ENCODE data around the gene BHLHE40. TPM values are rescaled to one million over a fixed set of nuclear protein-coding genes. Genes with fewer than 3 reads are reported as not detected.
"Not testable (repeated sequence)": the region's sequence is repeated elsewhere in the genome, so short reads cannot be mapped to it uniquely, and the experiment has no call there.

Gene BHLHE40
- total and polyA plus RNA-seq, 4 donors: 28.5 to 204 (median 88.4) TPM

DNA sequence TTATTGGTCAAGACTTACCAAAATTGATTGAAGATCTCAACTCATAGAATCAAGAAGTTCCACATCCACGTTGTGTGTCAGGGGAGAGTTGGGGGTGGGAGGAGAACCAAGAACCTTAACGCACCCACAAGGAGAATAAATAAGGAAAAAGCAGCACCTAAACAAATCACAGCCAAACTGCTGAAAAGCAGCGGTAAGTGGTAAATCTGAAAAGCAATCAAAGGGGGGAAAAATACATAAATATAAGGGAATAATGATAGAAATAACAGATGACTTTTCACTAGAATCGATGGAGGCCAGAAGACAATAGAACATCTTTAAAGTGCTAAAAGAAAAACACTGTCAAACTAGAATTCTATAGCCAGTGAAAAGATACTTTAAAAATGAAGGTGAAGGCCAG is 20.1 kb upstream of the BHLHE40 start:
- no peak overlapping the region for H3K4me3 ChIP-seq
- TF ChIP-seq, protein P1, sequence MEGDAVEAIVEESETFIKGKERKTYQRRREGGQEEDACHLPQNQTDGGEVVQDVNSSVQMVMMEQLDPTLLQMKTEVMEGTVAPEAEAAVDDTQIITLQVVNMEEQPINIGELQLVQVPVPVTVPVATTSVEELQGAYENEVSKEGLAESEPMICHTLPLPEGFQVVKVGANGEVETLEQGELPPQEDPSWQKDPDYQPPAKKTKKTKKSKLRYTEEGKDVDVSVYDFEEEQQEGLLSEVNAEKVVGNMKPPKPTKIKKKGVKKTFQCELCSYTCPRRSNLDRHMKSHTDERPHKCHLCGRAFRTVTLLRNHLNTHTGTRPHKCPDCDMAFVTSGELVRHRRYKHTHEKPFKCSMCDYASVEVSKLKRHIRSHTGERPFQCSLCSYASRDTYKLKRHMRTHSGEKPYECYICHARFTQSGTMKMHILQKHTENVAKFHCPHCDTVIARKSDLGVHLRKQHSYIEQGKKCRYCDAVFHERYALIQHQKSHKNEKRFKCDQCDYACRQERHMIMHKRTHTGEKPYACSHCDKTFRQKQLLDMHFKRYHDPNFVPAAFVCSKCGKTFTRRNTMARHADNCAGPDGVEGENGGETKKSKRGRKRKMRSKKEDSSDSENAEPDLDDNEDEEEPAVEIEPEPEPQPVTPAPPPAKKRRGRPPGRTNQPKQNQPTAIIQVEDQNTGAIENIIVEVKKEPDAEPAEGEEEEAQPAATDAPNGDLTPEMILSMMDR (IDR thresholded peaks at IDR 0.05; ENCODE audit: control extremely low read depth, extremely low read depth): no peak

DNA sequence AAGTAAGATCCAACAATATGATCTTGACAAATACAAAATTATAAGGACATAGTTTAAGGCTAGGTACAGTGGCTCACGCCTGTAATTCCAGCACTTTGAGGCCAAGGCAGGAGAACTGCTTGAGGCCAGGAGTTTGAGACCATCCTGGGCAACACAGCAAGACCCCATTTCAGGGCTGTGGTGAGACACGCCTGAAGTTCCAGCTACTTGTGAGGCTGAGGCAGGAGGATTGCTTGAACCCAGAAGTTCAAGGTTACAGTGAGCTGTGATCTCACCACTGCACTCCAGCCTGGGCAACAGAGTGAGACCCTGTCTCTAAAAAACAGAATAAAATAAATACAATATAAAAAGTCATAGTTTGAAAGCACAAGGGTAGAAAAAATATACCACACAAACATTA is 17.4 kb upstream of the BHLHE40 start:
- H3K4me1 ChIP-seq (ENCODE audit: control insufficient read depth in 5 of 5, insufficient read depth in 5 of 5, low read length in 5 of 5); H3K27ac ChIP-seq (ENCODE audit: low read depth in 1 of 2, low read length in 1 of 2); ATAC-seq (ENCODE audit: insufficient read depth, low FRiP score); H3K36me3 ChIP-seq (ENCODE audit: control insufficient read depth in 4 of 4, insufficient read depth in 4 of 4, low read length in 4 of 4); H3K9ac ChIP-seq (ENCODE audit: insufficient read depth in 1 of 2, low read length in 2 of 2); H3K27me3 ChIP-seq (ENCODE audit: control insufficient read depth in 3 of 3, insufficient read depth in 3 of 3, low read length in 2 of 3); H3K4me3 ChIP-seq; DNase-seq; H3K9me3 ChIP-seq (ENCODE audit: control insufficient read depth in 4 of 4, insufficient read depth in 3 of 4, low read length in 3 of 4): not testable (repeated sequence)
- 94% methylated on average over 2 of the region's 2 CpGs for WGBS, 2 donors

More for the DNA sequence above, 20.1 kb upstream of the BHLHE40 start:
- no peak overlapping the region for H3K9ac ChIP-seq (ENCODE audit: insufficient read depth in 1 of 2, low read length in 2 of 2)
- H3K4me1 ChIP-seq (ENCODE audit: control insufficient read depth in 5 of 5, insufficient read depth in 5 of 5, low read length in 5 of 5): no peaks in the 10 kb centered on the region
- DNase-seq: no peak
- no peaks in the 10 kb centered on the region for H3K27me3 ChIP-seq (ENCODE audit: control insufficient read depth in 3 of 3, insufficient read depth in 3 of 3, low read length in 2 of 3)
- no peaks in the 10 kb centered on the region for H3K36me3 ChIP-seq (ENCODE audit: control insufficient read depth in 4 of 4, insufficient read depth in 4 of 4, low read length in 4 of 4)
- ATAC-seq (ENCODE audit: insufficient read depth, low FRiP score): no peak
- H3K27ac ChIP-seq (ENCODE audit: low read depth in 1 of 2, low read length in 1 of 2): no peak overlapping the region
- no peaks in the 10 kb centered on the region for H3K9me3 ChIP-seq (ENCODE audit: control insufficient read depth in 4 of 4, insufficient read depth in 3 of 4, low read length in 3 of 4)
- WGBS, 2 donors: 71 to 97% methylated on average over 4 of the region's 4 CpGs

DNA sequence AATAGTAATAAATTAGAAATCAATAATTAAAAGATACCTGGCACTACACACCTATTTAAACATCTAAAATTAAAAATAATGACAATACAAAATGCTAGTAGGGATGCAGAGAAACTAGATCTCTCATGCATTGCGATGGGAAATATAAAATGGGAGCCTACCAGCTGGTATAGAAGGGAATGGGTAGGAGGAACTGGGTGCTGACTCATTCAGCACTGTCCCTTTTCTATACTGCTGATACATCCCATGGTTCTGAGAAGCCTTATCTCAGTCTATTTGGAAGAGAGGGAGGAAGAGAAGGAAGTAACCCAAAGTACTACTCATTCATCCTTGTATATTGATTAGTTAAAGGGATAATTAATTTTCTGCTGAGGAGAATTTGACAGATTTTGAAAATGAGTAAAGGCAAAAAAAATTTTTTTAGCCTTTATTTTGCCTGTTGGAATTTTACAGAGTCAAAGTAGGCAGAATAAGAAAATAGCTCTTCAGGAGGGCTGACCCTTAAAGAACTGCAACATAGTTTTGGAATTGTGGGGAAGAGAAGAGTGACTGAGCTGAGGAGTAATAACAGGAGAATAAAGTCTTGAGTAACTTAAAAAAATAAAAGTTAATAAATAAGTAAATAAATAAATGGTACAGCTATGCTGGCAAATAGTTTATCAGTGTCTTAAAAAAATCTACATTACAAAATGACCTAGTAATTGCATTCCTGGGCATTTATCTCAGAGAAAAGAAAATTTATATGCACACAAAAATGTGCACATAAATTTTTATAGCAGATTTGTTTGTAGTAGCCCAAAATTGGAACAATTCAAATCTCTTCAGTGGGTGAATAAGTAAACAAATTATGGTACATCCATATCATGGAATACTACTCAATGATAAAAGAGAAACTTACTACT is 15.3 kb upstream of the BHLHE40 start:
- no peaks in the 10 kb centered on the region for H3K36me3 ChIP-seq (ENCODE audit: control insufficient read depth in 4 of 4, insufficient read depth in 4 of 4, low read length in 4 of 4)
- no peak overlapping the region for H3K27ac ChIP-seq (ENCODE audit: low read depth in 1 of 2, low read length in 1 of 2)
- H3K4me1 ChIP-seq (ENCODE audit: control insufficient read depth in 5 of 5, insufficient read depth in 5 of 5, low read length in 5 of 5): peaks cover 0 to 3% (median 0%) of the 10 kb centered on the region in 5 donors
- H3K9ac ChIP-seq (ENCODE audit: insufficient read depth in 1 of 2, low read length in 2 of 2): no peak overlapping the region
- ATAC-seq (ENCODE audit: insufficient read depth, low FRiP score) (no peak), DNase-seq (no peak)
- peaks cover 0 to 4% (median 0%) of the 10 kb centered on the region in 4 donors for H3K9me3 ChIP-seq (ENCODE audit: control insufficient read depth in 4 of 4, insufficient read depth in 3 of 4, low read length in 3 of 4)
- no peak overlapping the region for H3K4me3 ChIP-seq
- WGBS, 2 donors: 90 to 96% methylated on average over 1 of the region's 1 CpG
- H3K27me3 ChIP-seq (ENCODE audit: control insufficient read depth in 3 of 3, insufficient read depth in 3 of 3, low read length in 2 of 3): no peaks in the 10 kb centered on the region
- TF ChIP-seq, protein P1 (IDR thresholded peaks at IDR 0.05; ENCODE audit: control extremely low read depth, extremely low read depth): no peak

DNA sequence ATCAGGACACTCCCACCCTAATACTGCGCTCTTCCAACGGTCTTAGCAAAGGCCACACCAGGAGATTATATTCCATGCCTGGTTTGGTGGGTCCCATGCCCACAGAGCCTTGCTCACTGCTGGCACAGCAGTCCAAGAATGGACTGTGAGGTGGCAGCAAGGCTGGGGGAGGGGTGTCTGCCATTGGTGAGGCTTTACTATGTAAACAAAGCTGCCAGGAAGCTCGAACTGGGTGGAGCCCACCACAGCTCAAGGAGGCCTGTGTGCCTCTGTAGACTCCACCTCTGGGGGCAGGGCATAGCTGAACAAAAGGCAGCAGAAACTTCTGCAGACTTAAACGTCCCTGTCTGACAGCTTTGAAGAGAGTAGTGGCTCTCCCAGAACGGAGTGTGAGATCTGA is 13.2 kb upstream of the BHLHE40 start:
- H3K27me3 ChIP-seq (ENCODE audit: control insufficient read depth in 3 of 3, insufficient read depth in 3 of 3, low read length in 2 of 3): not testable (repeated sequence)

DNA sequence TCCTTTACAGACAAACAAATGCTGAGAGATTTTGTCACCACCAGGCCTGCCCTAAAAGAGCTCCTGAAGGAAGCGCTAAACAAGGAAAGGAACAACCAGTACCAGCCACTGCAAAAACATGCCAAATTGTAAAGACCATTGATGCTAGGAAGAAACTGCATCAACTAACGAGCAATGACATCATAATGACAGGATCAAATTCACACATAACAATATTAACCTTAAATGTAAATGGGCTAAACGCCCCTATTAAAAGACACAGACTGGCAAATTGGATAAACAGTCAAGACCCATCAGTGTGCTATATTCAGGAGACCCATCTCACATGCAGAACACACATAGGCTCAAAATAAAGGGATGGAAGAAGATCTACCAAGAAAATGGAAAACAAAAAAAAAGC is 11.6 kb upstream of the BHLHE40 start:
- not testable (repeated sequence) for ATAC-seq (ENCODE audit: insufficient read depth, low FRiP score); H3K9ac ChIP-seq (ENCODE audit: insufficient read depth in 1 of 2, low read length in 2 of 2); H3K9me3 ChIP-seq (ENCODE audit: control insufficient read depth in 4 of 4, insufficient read depth in 3 of 4, low read length in 3 of 4); H3K27me3 ChIP-seq (ENCODE audit: control insufficient read depth in 3 of 3, insufficient read depth in 3 of 3, low read length in 2 of 3); H3K4me1 ChIP-seq (ENCODE audit: control insufficient read depth in 5 of 5, insufficient read depth in 5 of 5, low read length in 5 of 5); H3K36me3 ChIP-seq (ENCODE audit: control insufficient read depth in 4 of 4, insufficient read depth in 4 of 4, low read length in 4 of 4); H3K4me3 ChIP-seq; DNase-seq; H3K27ac ChIP-seq (ENCODE audit: low read depth in 1 of 2, low read length in 1 of 2)
- 80 to 92% methylated on average over 3 of the region's 3 CpGs for WGBS, 2 donors

More for the DNA sequence above, 13.2 kb upstream of the BHLHE40 start:
- not testable (repeated sequence) for H3K4me3 ChIP-seq; H3K36me3 ChIP-seq (ENCODE audit: control insufficient read depth in 4 of 4, insufficient read depth in 4 of 4, low read length in 4 of 4); H3K9me3 ChIP-seq (ENCODE audit: control insufficient read depth in 4 of 4, insufficient read depth in 3 of 4, low read length in 3 of 4); ATAC-seq (ENCODE audit: insufficient read depth, low FRiP score); H3K9ac ChIP-seq (ENCODE audit: insufficient read depth in 1 of 2, low read length in 2 of 2); H3K4me1 ChIP-seq (ENCODE audit: control insufficient read depth in 5 of 5, insufficient read depth in 5 of 5, low read length in 5 of 5); H3K27ac ChIP-seq (ENCODE audit: low read depth in 1 of 2, low read length in 1 of 2); DNase-seq
- 53 to 64% methylated on average over 5 of the region's 5 CpGs for whole genome bisulfite sequencing, 2 donors

DNA sequence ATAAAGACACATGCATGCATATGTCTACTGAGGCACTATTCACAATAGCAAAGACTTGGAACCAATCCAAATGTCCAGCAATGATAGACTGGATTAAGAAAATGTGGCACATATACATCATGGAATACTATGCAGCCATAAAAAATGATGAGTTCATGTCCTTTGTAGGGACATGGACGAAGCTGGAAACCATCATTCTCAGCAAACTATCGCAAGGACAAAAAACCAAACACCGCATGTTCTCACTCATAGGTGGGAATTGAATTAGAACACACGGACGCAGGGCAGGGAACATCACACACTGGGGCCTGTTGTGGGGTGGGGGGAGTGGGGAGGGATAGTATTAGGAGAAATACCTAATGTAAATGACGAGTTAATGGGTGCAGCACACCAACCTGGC is 7.8 kb upstream of the BHLHE40 start:
- 92 to 95% methylated on average over 6 of the region's 6 CpGs for WGBS, 2 donors
- H3K36me3 ChIP-seq (ENCODE audit: control insufficient read depth in 4 of 4, insufficient read depth in 4 of 4, low read length in 4 of 4); H3K9me3 ChIP-seq (ENCODE audit: control insufficient read depth in 4 of 4, insufficient read depth in 3 of 4, low read length in 3 of 4); H3K27me3 ChIP-seq (ENCODE audit: control insufficient read depth in 3 of 3, insufficient read depth in 3 of 3, low read length in 2 of 3); H3K4me1 ChIP-seq (ENCODE audit: control insufficient read depth in 5 of 5, insufficient read depth in 5 of 5, low read length in 5 of 5); H3K9ac ChIP-seq (ENCODE audit: insufficient read depth in 1 of 2, low read length in 2 of 2); H3K27ac ChIP-seq (ENCODE audit: low read depth in 1 of 2, low read length in 1 of 2); H3K4me3 ChIP-seq; ATAC-seq (ENCODE audit: insufficient read depth, low FRiP score); DNase-seq: not testable (repeated sequence)

Data from lung (tissue), 12 donors.